ENCODE results near the gene GPR39.

The GPR39 gene

DNA sequence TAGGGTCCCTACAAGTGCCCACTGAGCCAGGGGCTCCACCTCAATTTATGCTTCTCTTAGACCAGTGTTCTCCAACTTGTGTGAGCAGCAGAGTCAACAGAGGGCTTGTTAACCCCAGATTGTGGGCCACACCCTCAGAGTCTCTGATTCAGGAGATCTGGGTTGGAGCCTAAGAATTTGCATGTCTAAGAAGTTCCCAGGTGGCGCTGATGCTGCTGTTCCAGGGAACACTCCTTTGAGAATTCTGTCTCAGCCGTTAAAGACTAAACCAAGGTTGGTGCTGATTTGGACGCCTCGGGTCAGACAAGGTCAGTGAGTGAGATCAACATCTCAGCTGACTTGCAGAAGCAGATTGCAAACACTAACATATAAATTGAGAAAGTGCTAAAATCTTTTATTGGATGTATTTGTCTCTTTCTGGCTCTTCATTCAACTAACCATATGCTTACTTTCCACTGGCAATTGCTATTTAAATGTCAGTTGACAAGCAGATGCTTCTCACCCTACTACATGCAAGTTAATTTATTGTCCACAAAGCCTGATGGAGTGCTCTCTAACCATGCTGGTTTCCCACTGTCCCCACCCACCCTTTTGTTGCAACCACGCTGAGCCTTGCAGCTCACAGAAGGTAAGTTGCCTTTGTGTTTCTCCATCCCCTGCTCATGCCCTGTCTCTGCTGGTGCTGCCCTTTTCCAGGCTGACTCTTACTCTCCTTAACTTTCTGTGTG, 221.9 kb downstream of the GPR39 start:
- H3K27ac ChIP-seq, result no peak overlapping the region
- H3K36me3 ChIP-seq (replicated peaks), result no peaks in the 10 kb centered on the region
- TF ChIP-seq, protein P1, sequence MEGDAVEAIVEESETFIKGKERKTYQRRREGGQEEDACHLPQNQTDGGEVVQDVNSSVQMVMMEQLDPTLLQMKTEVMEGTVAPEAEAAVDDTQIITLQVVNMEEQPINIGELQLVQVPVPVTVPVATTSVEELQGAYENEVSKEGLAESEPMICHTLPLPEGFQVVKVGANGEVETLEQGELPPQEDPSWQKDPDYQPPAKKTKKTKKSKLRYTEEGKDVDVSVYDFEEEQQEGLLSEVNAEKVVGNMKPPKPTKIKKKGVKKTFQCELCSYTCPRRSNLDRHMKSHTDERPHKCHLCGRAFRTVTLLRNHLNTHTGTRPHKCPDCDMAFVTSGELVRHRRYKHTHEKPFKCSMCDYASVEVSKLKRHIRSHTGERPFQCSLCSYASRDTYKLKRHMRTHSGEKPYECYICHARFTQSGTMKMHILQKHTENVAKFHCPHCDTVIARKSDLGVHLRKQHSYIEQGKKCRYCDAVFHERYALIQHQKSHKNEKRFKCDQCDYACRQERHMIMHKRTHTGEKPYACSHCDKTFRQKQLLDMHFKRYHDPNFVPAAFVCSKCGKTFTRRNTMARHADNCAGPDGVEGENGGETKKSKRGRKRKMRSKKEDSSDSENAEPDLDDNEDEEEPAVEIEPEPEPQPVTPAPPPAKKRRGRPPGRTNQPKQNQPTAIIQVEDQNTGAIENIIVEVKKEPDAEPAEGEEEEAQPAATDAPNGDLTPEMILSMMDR (IDR thresholded peaks at IDR 0.05; ENCODE audit: low read depth, low read length, missing control alignments), result no peak
- no peak for DNase-seq
- H3K27me3 ChIP-seq (replicated peaks), result no peaks in the 10 kb centered on the region
- in situ Hi-C loops (cut with HindIII; ENCODE audit: low pct_ligation_motif_present, low sequenced_read_pairs), result no loop called here
- H3K4me3 ChIP-seq (ENCODE audit: low read depth, low read length), result no peak overlapping the region

DNA sequence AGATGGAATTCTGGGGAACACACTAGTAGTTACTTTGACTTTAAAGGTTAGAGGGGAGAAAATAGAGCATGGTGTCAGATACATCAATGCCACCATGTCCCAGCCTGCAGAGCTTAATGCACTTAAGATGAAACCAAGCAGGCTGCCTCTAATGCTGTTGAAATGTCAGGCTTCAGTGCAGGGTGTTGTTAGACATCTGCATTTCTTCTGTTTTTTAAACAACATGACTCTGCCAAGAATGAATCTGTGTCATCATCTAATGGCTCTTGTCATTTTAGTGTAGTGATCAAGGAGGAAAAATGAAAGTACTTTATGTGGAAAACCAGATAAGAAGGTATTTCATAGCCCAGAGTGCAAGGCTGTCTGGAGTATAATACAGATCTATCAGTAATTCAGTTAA, 223.5 kb downstream of the GPR39 start:
- H3K27me3 ChIP-seq (replicated peaks), result no peaks in the 10 kb centered on the region
- peaks cover 3% of the 10 kb centered on the region for H3K36me3 ChIP-seq (replicated peaks)
- in situ Hi-C loops (cut with HindIII; ENCODE audit: low pct_ligation_motif_present, low sequenced_read_pairs), result no loop called here
- H3K4me3 ChIP-seq (ENCODE audit: low read depth, low read length), result no peak overlapping the region
- H3K27ac ChIP-seq, result no peak overlapping the region
- TF ChIP-seq, protein P1 (IDR thresholded peaks at IDR 0.05; ENCODE audit: low read depth, low read length, missing control alignments), result no peak
- no peak for DNase-seq

DNA sequence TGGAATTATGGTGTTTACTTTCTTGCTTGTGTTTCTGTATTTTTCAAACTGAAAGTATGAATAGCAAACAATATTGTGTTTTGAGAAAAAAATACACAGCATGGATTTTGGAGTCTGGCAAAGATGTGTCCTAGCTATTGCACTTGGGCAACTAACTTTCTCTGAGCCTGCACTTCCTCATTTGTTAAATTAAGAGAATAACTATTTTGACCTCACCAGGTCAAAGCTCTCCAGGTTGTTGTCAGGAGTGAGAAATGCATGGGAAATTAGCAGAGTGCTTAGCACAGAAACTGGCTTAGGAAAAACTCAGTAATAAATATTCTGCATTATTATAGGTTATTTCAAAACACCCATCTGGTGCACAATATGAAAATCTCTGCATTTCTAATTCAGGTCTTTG, 225.2 kb downstream of the GPR39 start:
- no peak overlapping the region for H3K27ac ChIP-seq
- in situ Hi-C loops (cut with HindIII; ENCODE audit: low pct_ligation_motif_present, low sequenced_read_pairs), result no loop called here
- H3K36me3 ChIP-seq (replicated peaks), result peaks cover 3% of the 10 kb centered on the region
- TF ChIP-seq, protein P1 (IDR thresholded peaks at IDR 0.05; ENCODE audit: low read depth, low read length, missing control alignments), result no peak
- no peaks in the 10 kb centered on the region for H3K27me3 ChIP-seq (replicated peaks)
- DNase-seq, result no peak
- no peak overlapping the region for H3K4me3 ChIP-seq (ENCODE audit: low read depth, low read length)

DNA sequence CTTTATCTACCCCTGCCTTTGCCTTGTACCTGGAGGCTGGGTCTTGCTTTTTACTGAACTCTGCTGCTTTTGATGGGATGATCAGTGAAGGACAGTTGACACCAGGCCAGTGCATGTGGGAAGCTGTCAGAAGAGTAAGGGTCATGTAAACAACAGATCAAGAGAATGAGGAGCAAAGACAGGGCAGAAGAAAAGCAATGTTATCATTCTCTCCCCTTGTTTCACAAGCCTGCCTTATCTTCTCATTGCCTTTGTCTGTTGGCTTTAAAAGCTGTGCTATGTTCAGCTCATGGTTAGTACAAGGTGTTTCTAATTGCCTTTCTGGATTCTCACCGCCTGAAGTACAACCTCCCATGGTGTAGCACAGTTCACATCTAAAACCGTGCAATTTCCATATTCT, 225.8 kb downstream of the GPR39 start:
- DNase-seq, result no peak
- H3K27ac ChIP-seq, result no peak overlapping the region
- H3K4me3 ChIP-seq (ENCODE audit: low read depth, low read length), result no peak overlapping the region
- TF ChIP-seq, protein P1 (IDR thresholded peaks at IDR 0.05; ENCODE audit: low read depth, low read length, missing control alignments), result no peak
- H3K27me3 ChIP-seq (replicated peaks), result no peaks in the 10 kb centered on the region
- peaks cover 3% of the 10 kb centered on the region for H3K36me3 ChIP-seq (replicated peaks)
- in situ Hi-C loops (cut with HindIII; ENCODE audit: low pct_ligation_motif_present, low sequenced_read_pairs), result no loop called here

DNA sequence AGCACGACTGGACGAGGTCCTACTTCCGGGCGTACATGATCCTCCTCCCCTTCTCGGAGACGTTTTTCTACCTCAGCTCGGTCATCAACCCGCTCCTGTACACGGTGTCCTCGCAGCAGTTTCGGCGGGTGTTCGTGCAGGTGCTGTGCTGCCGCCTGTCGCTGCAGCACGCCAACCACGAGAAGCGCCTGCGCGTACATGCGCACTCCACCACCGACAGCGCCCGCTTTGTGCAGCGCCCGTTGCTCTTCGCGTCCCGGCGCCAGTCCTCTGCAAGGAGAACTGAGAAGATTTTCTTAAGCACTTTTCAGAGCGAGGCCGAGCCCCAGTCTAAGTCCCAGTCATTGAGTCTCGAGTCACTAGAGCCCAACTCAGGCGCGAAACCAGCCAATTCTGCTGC, 228.6 kb downstream of the GPR39 start:
- Histone ChIP-seq H3K36me3 (replicated peaks) (peaks cover 3% of the 10 kb centered on the region), H3K27me3 (replicated peaks) (no peaks in the 10 kb centered on the region), H3K27ac (no peak overlapping the region), H3K4me3 (ENCODE audit: low read depth, low read length) (no peak overlapping the region)
- TF ChIP-seq, protein P1 (IDR thresholded peaks at IDR 0.05; ENCODE audit: low read depth, low read length, missing control alignments), result no peak
- DNase-seq, result no peak
- in situ Hi-C loops (cut with HindIII; ENCODE audit: low pct_ligation_motif_present, low sequenced_read_pairs), result no loop called here

Measured in brain microvascular endothelial cell (primary cell).